Muscle layer of duodenum (tissue), 2 donors: Measurements from ENCODE around the gene LRRC72.

Experiments used
- H3K27ac ChIP-seq: one replicate; pipeline ENCODE4 v1.7.0; 2013; ENCODE audit warnings: mild to moderate bottlenecking, low read length
- H3K27me3 ChIP-seq: one replicate; pipeline ENCODE4 v1.7.0; 2013; ENCODE audit warnings: low read depth, mild to moderate bottlenecking, control low read depth, low read length
- H3K36me3 ChIP-seq, 2 donors: one replicate each; pipeline ENCODE4 v1.7.0; 2013; ENCODE audit warnings: low read length in 2 of 2, control low read depth in 1 of 2, mild to moderate bottlenecking in 1 of 2; ENCODE audit not compliant: insufficient read depth in 2 of 2, control insufficient read depth in 1 of 2
- H3K4me1 ChIP-seq, 2 donors: one replicate each; pipeline ENCODE4 v1.7.0; 2013; ENCODE audit warnings: low read length in 2 of 2, mild to moderate bottlenecking in 2 of 2, control low read depth in 1 of 2, moderate library complexity in 1 of 2; ENCODE audit not compliant: insufficient read depth in 2 of 2, control insufficient read depth in 1 of 2
- H3K4me3 ChIP-seq, 2 donors: one replicate each; pipeline ENCODE4 v1.7.0; 2013; ENCODE audit warnings: low read length in 2 of 2, low read depth in 1 of 2, mild to moderate bottlenecking in 1 of 2
- H3K9me3 ChIP-seq, 2 donors: one replicate each; pipeline ENCODE4 v1.7.0; 2013; ENCODE audit warnings: low read length in 2 of 2, control low read depth in 1 of 2, mild to moderate bottlenecking in 1 of 2; ENCODE audit not compliant: control insufficient read depth in 1 of 2
- donor health status: healthy.

LRRC72 gene

GRCh38 chr7:16558761-16559302, 32.2 kb downstream of the LRRC72 start:
- Histone ChIP-seq H3K36me3 (no peaks in the 10 kb centered on the region), H3K9me3 (no peaks in the 10 kb centered on the region), H3K27ac (no peak overlapping the region), H3K4me3 (no peak overlapping the region), H3K27me3 (no peaks in the 10 kb centered on the region), H3K4me1 (no peaks in the 10 kb centered on the region)

GRCh38 chr7:16559497-16560179, 33.0 kb downstream of the LRRC72 start:
- Histone ChIP-seq H3K36me3 (no peaks in the 10 kb centered on the region), H3K4me3 (no peak overlapping the region), H3K27ac (no peak overlapping the region), H3K9me3 (no peaks in the 10 kb centered on the region), H3K4me1 (peaks cover 0 to 3% of the 10 kb centered on the region in 2 donors), H3K27me3 (no peaks in the 10 kb centered on the region)

GRCh38 chr7:16561943-16562342, 35.3 kb downstream of the LRRC72 start:
- Histone ChIP-seq H3K4me3 (no peak overlapping the region), H3K4me1 (peaks cover 0 to 4% of the 10 kb centered on the region in 2 donors), H3K36me3 (no peaks in the 10 kb centered on the region), H3K9me3 (no peaks in the 10 kb centered on the region), H3K27me3 (no peaks in the 10 kb centered on the region), H3K27ac (no peak overlapping the region)

GRCh38 chr7:16562456-16563220, 36.0 kb downstream of the LRRC72 start:
- no peak overlapping the region for H3K4me3 ChIP-seq
- H3K27me3 ChIP-seq, result no peaks in the 10 kb centered on the region
- H3K4me1 ChIP-seq, result peaks cover 0 to 4% of the 10 kb centered on the region in 2 donors
- H3K27ac ChIP-seq, result no peak overlapping the region
- no peaks in the 10 kb centered on the region for H3K36me3 ChIP-seq
- H3K9me3 ChIP-seq, result no peaks in the 10 kb centered on the region

GRCh38 chr7:16563281-16564022, 36.8 kb downstream of the LRRC72 start:
- no peaks in the 10 kb centered on the region for H3K36me3 ChIP-seq
- peak overlapping the region in 1 of 2 donors; percentile 22 for H3K4me3 ChIP-seq
- no peaks in the 10 kb centered on the region for H3K9me3 ChIP-seq
- peaks cover 0 to 4% of the 10 kb centered on the region in 2 donors for H3K4me1 ChIP-seq
- H3K27ac ChIP-seq, result no peak overlapping the region
- no peaks in the 10 kb centered on the region for H3K27me3 ChIP-seq

GRCh38 chr7:16564023-16564380, 37.4 kb downstream of the LRRC72 start:
- Histone ChIP-seq H3K4me3 (no peak overlapping the region), H3K36me3 (no peaks in the 10 kb centered on the region), H3K9me3 (no peaks in the 10 kb centered on the region), H3K27me3 (no peaks in the 10 kb centered on the region), H3K27ac (no peak overlapping the region), H3K4me1 (peaks cover 0 to 4% of the 10 kb centered on the region in 2 donors)

- Histone ChIP-seq H3K27me3 (no peaks in the 10 kb centered on the region), H3K9me3 (no peaks in the 10 kb centered on the region), H3K27ac (no peak overlapping the region), H3K36me3 (no peaks in the 10 kb centered on the region), H3K4me1 (peaks cover 0 to 4% of the 10 kb centered on the region in 2 donors), H3K4me3 (no peak overlapping the region)
Observed at GRCh38 chr7:16564909-16565426, 38.3 kb downstream of the LRRC72 start.

- H3K36me3 ChIP-seq, result no peaks in the 10 kb centered on the region
- no peak overlapping the region for H3K27ac ChIP-seq
- H3K4me1 ChIP-seq, result no peaks in the 10 kb centered on the region
- H3K27me3 ChIP-seq, result no peaks in the 10 kb centered on the region
- H3K9me3 ChIP-seq, result no peaks in the 10 kb centered on the region
- H3K4me3 ChIP-seq, result no peak overlapping the region
Observed at GRCh38 chr7:16571941-16572340, 45.3 kb downstream of the LRRC72 start.

- H3K4me3 ChIP-seq, result no peak overlapping the region
- H3K27me3 ChIP-seq, result no peaks in the 10 kb centered on the region
- H3K9me3 ChIP-seq, result no peaks in the 10 kb centered on the region
- no peaks in the 10 kb centered on the region for H3K4me1 ChIP-seq
- H3K36me3 ChIP-seq, result no peaks in the 10 kb centered on the region
- H3K27ac ChIP-seq, result no peak overlapping the region
Observed at GRCh38 chr7:16579216-16579615, 52.6 kb downstream of the LRRC72 start.

GRCh38 chr7:16581286-16581685, 54.7 kb downstream of the LRRC72 start:
- Histone ChIP-seq H3K4me1 (no peaks in the 10 kb centered on the region), H3K9me3 (no peaks in the 10 kb centered on the region), H3K4me3 (no peak overlapping the region), H3K27ac (no peak overlapping the region), H3K27me3 (no peaks in the 10 kb centered on the region), H3K36me3 (no peaks in the 10 kb centered on the region)

- Histone ChIP-seq H3K9me3 (no peaks in the 10 kb centered on the region), H3K4me3 (no peak overlapping the region), H3K4me1 (no peaks in the 10 kb centered on the region), H3K36me3 (no peaks in the 10 kb centered on the region), H3K27ac (no peak overlapping the region), H3K27me3 (no peaks in the 10 kb centered on the region)
Observed at GRCh38 chr7:16583834-16584233, 57.2 kb downstream of the LRRC72 start.
